ENCODE data around the gene NOL7. TPM values are rescaled to one million over a fixed set of nuclear protein-coding genes. Genes with fewer than 3 reads are reported as not detected.

The NOL7 gene
- total and polyA plus RNA-seq, 2 of the 13 experiments (the other 11 are each of a cell fraction or from before 2014, with no cell fraction given), result 37.8 to 186 TPM

GRCh38 chr6:13614126-13614925 is 809 bp upstream of the NOL7 start:
- CTCF ChIA-PET (ENCODE audit: low intra/inter-chr PET ratio, low total read pairs), result interaction anchor here (1.2 kb wide), 1 partner anchor 9 kb away, joined by 6 read pairs; no protein-coding TSS in a partner anchor
- TF ChIP-seq TIGD3 (CRISPR knock-in tag; IDR thresholded peaks at IDR 0.05; ENCODE audit: borderline replicate concordance) (no peak), ZNF773 (CRISPR knock-in tag; IDR thresholded peaks at IDR 0.05; ENCODE audit: borderline replicate concordance) (no peak), FOXO4 (CRISPR knock-in tag; conservative IDR thresholded peaks at IDR 0.05) (0 out of 2 replicates have a peak, but pooled peaks have one; percentile 94), RNF219 (CRISPR knock-in tag; IDR thresholded peaks at IDR 0.05) (no peak), SMARCC2 (IDR thresholded peaks at IDR 0.05) (no peak), TBP (CRISPR knock-in tag; IDR thresholded peaks at IDR 0.05) (no peak), RARG (CRISPR knock-in tag; IDR thresholded peaks at IDR 0.05; ENCODE audit: low read depth) (no peak), AKNA (CRISPR knock-in tag; IDR thresholded peaks at IDR 0.05; ENCODE audit: borderline replicate concordance) (peak; percentile 79; the same call in 1 of the 2 replicates), CC2D1A (CRISPR knock-in tag; IDR thresholded peaks at IDR 0.05) (no peak), FOSL2 (CRISPR knock-in tag; IDR thresholded peaks at IDR 0.05) (no peak)

More at GRCh38 chr6:13614126-13614925, 809 bp upstream of the NOL7 start:
- DNase-seq (ENCODE audit: low spot score) (peak; percentile 38), ATAC-seq (peak; percentile 65), FAIRE-seq (no peak)
- no peak overlapping the region for H2AFZ ChIP-seq (ENCODE audit: low read length)
- H3K79me2 ChIP-seq (ENCODE audit: insufficient read depth, low read length), result peaks cover 43% of the 10 kb centered on the region
- BruUV-seq (replicated peaks), result TSS peak; percentile 75
- WGBS (ENCODE audit: low lambda C conversion rate), result 4% methylated on average over 20 of the region's 38 CpGs
- H3K27me3 ChIP-seq (ENCODE audit: control insufficient read depth in 1 of 2, insufficient read depth in 2 of 2, low read length in 2 of 2), result no peaks in the 10 kb centered on the region; a peak in 1 of 5 replicates
- in situ Hi-C loops (cut with HindIII; ENCODE audit: extremely low pct_ligation_motif_present, low pct_unique_long_range_greater_than_20kb) (no loop called here), intact Hi-C loops (cut with micrococcal nuclease; ENCODE audit: unreplicated experiment) (loop anchor here (2.0 kb wide), 2 partner anchors 128 to 278 kb away; partner anchors contain the start of gene GFOD1)
- peak overlapping the region; percentile 91 for H3K27ac ChIP-seq (ENCODE audit: extremely low read length, insufficient read depth, low read length)
- peak overlapping the region; percentile 89 to 97 (median 93) for H3K4me3 ChIP-seq (replicated peaks in 1 of 3; ENCODE audit: insufficient read depth in 1 of 3, low read depth in 2 of 3, low read length in 3 of 3)
- POLR2A ChIA-PET, result interaction anchor here (0.6 to 5.3 kb wide), 24 partner anchors 9 to 1631 kb away, joined by 3 to 175 read pairs (median 5); partner anchors contain the start of genes GFOD1, MCUR1, RANBP9 and SIRT5
- H3K4me1 ChIP-seq (ENCODE audit: insufficient read depth, low read length), result peaks cover 35% of the 10 kb centered on the region
- peak overlapping the region; percentile 91 for H3K4me2 ChIP-seq (ENCODE audit: low read depth, low read length)
- H3K9me3 ChIP-seq (ENCODE audit: low read length), result no peaks in the 10 kb centered on the region
- H4K20me1 ChIP-seq (ENCODE audit: insufficient read depth, low read length), result peaks cover 17% of the 10 kb centered on the region
- H3K9ac ChIP-seq (ENCODE audit: insufficient read depth, low read depth, low read length), result peak overlapping the region; percentile 97
- peaks cover 5 to 25% of the 10 kb centered on the region in 2 experiments; a peak in 3 of 5 replicates for H3K36me3 ChIP-seq (replicated peaks in 1 of 2; ENCODE audit: control insufficient read depth in 1 of 2, insufficient read depth in 2 of 2, low read length in 2 of 2)
